HL-60 (cell line): ENCODE measurements around the gene ABCF1.
A peak's percentile ranks its signal among the peaks of the same experiment; 100 is the strongest.

Experiments used
- DNase-seq, 2 experiments: peaks; one replicate each; pipeline ENCODE4 v3.0.0-alpha.2; 2010 to 2020; ENCODE audit warnings: low read depth in 1 of 2, low spot score in 1 of 2
- H3K27ac ChIP-seq: fragments of 250-450 bp; sonication (Bioruptor Pico); replicated peaks from 2 replicates; pipeline ENCODE4 v1.5.1; 2020; ENCODE audit warnings: mild to moderate bottlenecking, moderate library complexity
- H3K27me3 ChIP-seq: fragments of 250-450 bp; sonication (Bioruptor Pico); 2 replicates; pipeline ENCODE4 v1.5.1; 2021; ENCODE audit warnings: mild to moderate bottlenecking, moderate library complexity; ENCODE audit not compliant: insufficient read depth, poor library complexity, severe bottlenecking
- H3K4me3 ChIP-seq: replicated peaks from 2 replicates; pipeline ENCODE4 v1.5.1; 2011; ENCODE audit warnings: mild to moderate bottlenecking, control low read depth, low read length; ENCODE audit not compliant: insufficient read depth
- CTCF ChIP-seq: IDR thresholded peaks from one replicate; pipeline ENCODE4 v1.5.1; 2011; ENCODE audit warnings: low read length, control low read depth, inconsistent platforms; ENCODE audit not compliant: insufficient read depth
- GABPA ChIP-seq: IDR thresholded peaks from 2 replicates; pipeline ENCODE4 v1.6.1; 2012; ENCODE audit warnings: low read depth
- POLR2AphosphoS5 ChIP-seq: IDR thresholded peaks from 2 replicates; pipeline ENCODE4 v1.6.1; 2012; ENCODE audit warnings: low read depth
- REST ChIP-seq: IDR thresholded peaks from 2 replicates; pipeline ENCODE4 v1.6.1; 2012; ENCODE audit warnings: low read depth; ENCODE audit not compliant: insufficient replicate concordance
- SPI1 ChIP-seq: IDR thresholded peaks from 2 replicates; pipeline ENCODE4 v1.6.1; 2012; ENCODE audit warnings: low read depth, mild to moderate bottlenecking, borderline replicate concordance

ABCF1 gene

GRCh38 chr6:30562470-30563425, 8.5 kb upstream of the ABCF1 start:
- no peak overlapping the region for H3K27ac ChIP-seq
- TF ChIP-seq SPI1 (no peak), REST (no peak), GABPA (no peak), CTCF (no peak), POLR2AphosphoS5 (no peak)
- H3K27me3 ChIP-seq, result no peaks in the 10 kb centered on the region
- peak in 1 of 2 experiments; percentile 27 for DNase-seq
- no peak overlapping the region for H3K4me3 ChIP-seq

GRCh38 chr6:30564114-30564513, 7.1 kb upstream of the ABCF1 start:
- no peak for DNase-seq
- TF ChIP-seq POLR2AphosphoS5 (no peak), CTCF (no peak), SPI1 (no peak), REST (no peak), GABPA (no peak)
- Histone ChIP-seq H3K27ac (no peak overlapping the region), H3K27me3 (no peaks in the 10 kb centered on the region), H3K4me3 (no peak overlapping the region)

- Histone ChIP-seq H3K27ac (no peak overlapping the region), H3K4me3 (no peak overlapping the region), H3K27me3 (no peaks in the 10 kb centered on the region)
- no peak for DNase-seq
- TF ChIP-seq REST (no peak), GABPA (no peak), SPI1 (no peak), CTCF (no peak), POLR2AphosphoS5 (no peak)
Measured at GRCh38 chr6:30565772-30566171, 5.5 kb upstream of the ABCF1 start.
